ENCODE results near the gene OR51E1. TPM values are rescaled to one million over a fixed set of nuclear protein-coding genes. Genes with fewer than 3 reads are reported as not detected.

Gene OR51E1
- total RNA-seq, 1 experiment from 2014 or later, result not detected

DNA sequence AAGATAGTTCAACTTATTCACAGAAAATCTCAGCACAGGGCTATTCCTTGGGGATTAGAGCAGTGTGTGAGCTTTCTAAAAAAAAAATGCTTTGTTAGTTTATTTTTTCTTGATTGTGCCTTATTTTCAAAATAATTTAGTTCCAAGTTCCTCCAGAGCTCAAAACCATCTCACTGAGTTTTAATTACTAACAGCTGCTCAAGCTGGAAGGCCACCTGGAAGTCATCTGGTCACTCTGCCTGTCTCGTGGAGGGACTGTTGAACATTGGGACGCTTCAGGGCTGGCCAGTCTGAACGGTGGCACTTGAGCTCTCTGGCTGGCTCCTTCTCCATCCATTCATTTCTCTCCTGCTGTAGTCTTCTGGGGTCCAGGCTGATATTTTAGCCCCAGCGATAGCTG, 4.0 kb downstream of the OR51E1 start:
- no peak for DNase-seq (ENCODE audit: extremely low read depth, low read depth)

DNA sequence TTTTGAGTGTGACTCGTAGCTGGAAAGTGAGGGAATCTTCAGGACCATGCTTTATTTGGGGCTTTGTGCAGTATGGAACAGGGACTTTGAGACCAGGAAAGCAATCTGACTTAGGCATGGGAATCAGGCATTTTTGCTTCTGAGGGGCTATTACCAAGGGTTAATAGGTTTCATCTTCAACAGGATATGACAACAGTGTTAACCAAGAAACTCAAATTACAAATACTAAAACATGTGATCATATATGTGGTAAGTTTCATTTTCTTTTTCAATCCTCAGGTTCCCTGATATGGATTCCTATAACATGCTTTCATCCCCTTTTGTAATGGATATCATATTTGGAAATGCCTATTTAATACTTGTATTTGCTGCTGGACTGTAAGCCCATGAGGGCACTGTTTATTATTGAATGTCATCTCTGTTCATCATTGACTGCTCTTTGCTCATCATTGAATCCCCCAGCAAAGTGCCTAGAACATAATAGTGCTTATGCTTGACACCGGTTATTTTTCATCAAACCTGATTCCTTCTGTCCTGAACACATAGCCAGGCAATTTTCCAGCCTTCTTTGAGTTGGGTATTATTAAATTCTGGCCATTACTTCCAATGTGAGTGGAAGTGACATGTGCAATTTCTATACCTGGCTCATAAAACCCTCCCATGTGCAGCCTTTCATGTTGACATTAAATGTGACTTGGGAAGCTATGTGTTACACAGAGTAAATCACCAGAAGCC, 11.0 kb downstream of the OR51E1 start:
- no peak for DNase-seq (ENCODE audit: extremely low read depth, low read depth)

GRCh38 chr11:4658629-4659445, 15.1 kb downstream of the OR51E1 start:
- DNase-seq (ENCODE audit: extremely low read depth, low read depth), result no peak

GRCh38 chr11:4662876-4663275, 19.1 kb downstream of the OR51E1 start:
- no peak for DNase-seq (ENCODE audit: extremely low read depth, low read depth)

DNA sequence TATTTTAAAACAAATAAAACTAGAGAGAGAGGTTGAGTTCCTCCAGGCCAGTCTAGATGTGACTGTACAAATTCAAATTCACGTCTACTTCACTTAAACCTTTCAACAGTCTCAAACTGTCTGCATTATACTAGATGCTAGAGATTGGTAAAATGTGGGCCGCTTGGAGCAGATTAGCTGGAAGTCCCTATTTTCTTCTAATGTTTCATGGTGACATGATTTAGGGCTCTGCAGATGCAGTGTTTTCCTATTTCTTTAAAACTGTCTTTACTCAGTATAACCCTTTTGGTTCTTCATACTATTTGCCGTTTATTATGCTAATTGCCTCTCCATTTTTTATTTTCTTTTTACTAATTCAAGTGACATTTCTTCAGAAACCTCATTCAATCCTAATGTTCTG, 20.4 kb downstream of the OR51E1 start:
- no peak for DNase-seq (ENCODE audit: extremely low read depth, low read depth)

DNA sequence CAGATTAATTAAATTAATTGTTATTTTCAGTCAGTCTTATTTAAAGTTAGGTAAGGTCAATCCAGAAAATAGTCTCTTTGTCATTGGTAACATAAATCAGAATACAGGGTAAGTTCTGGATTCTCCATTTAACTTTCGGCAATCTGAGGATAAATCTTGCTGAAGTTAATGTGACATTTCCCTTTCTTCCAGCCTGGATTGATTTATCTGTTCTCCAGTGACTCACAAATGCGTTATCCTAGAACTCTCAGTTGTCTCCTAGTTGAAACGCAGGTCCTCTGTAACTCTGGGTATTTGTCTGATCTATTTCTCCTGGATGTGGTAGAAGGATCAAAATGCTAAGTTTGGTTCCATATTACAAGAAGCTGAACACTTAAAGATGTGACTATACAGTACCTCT, 21.0 kb downstream of the OR51E1 start:
- DNase-seq (ENCODE audit: extremely low read depth, low read depth), result no peak

DNA sequence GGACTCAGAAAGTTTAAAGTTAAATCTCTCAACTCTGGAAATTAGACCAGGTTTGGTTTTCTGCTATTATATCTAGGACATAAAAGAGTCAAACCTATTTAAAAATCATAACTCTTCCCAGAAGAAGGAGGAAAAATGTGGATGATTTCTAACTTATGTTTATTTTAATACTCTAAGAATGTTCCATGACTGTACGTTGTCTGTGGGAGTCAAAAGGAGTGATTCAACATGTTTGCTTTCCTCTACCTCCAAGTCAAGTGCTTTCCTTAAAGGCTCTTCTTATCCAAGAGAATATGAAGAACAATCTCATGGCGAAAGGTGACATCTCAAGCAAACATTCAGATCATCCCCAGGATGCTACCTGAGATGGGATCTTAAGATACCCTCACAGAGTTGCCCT, 21.6 kb downstream of the OR51E1 start:
- DNase-seq (ENCODE audit: extremely low read depth, low read depth), result no peak

DNA sequence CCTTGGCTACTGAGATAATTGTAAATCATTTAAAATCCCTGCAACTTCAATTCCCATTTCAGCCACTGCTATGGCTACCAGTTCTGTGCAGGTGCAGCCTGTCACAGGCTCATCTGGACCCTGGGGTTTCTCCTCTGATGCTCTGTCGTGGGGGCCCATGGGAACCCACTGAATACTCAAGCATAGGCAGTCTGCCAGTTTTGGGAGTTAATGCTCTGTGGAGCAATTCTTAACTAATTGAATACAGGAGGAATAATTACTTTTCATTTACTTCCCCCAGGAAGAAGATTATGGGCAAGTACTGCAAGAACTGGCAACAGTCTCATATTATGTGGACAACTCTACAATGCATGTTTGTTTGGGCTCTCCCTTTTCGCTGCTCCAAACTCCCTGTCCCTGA, 28.0 kb downstream of the OR51E1 start:
- DNase-seq (ENCODE audit: extremely low read depth, low read depth), result no peak

GRCh38 chr11:4672470-4672869, 28.7 kb downstream of the OR51E1 start:
- no peak for DNase-seq (ENCODE audit: extremely low read depth, low read depth)

DNA sequence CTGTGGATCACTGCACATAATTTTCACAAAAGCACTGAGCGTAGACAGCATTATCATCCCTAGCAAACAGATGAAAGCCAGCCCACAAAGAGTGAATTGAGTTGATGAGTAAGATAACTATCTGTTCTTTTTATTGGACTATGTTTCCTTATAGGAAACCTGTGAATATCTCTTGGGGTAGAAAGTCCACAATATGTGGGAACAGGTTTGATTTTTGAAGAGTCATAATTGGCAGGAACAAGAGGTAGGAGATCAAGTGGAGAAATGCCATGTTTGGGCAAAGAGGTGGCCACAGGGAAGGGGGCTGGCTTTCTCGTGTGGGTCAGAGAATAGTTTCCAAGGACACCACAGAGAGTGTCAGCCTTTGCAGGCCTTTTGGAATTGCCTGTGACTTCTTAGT, 30.0 kb downstream of the OR51E1 start:
- DNase-seq (ENCODE audit: extremely low read depth, low read depth), result no peak

GRCh38 chr11:4677948-4678347, 34.2 kb downstream of the OR51E1 start:
- no peak for DNase-seq (ENCODE audit: extremely low read depth, low read depth)

GRCh38 chr11:4680341-4680740, 36.6 kb downstream of the OR51E1 start:
- DNase-seq (ENCODE audit: extremely low read depth, low read depth), result no peak

DNA sequence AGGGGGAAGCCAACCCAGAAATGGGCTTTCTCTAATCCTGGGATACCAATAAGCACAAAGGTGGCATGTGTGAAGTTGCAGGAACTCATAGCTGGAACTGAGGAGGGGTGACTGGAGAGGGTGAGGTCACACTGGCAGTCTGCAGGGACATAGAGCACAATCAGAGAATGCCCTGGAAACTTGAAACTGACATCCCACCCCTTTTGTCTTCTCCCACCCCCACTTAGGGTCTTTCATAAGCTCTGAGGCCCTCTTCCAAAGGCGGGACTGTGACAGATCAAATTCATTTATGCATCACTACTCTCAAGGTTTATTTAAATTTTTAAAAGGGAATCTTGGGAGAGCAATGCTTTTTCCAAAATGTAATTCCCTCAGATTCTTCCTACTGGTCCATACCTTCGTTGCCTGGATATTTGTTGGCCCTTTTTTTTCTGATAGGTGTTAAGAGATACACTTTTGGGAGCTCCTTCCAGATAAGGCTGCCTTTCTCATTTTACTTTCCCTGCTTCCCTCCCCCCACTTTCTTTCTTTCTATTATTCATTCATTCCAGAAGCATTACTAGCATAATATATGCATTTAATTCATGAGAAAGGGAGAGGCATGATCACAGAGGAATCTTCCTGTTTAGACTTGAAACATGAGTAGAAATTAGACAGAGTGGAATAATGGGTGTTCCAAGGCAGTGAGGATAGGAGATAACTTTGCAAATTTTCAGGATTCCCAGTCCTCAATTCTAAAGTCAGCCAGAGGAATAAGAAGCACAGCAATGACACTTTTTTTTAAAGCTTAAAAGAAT, 39.0 kb downstream of the OR51E1 start:
- no peak for DNase-seq (ENCODE audit: extremely low read depth, low read depth)

GRCh38 chr11:4684631-4685285, 41.0 kb downstream of the OR51E1 start:
- DNase-seq (ENCODE audit: extremely low read depth, low read depth), result no peak

DNA sequence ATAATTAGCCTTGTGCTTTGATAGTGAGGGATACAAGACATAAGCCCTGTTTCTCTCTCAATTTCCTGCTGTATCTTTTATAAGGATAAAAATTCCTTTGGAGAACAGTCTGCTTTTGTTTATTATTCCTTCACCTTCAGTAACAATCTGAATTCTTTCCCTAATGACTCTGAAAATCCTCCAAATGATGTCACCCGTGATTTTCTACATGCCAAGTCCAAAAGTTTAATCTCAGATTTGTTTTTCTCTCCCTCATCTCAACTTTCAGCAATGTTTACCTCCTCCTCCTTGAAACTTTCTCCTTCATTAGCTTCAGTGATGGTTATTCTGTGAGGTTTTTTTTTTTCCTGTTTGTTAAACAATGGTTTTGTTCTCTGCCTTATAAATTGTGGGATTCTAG, 51.7 kb downstream of the OR51E1 start:
- no peak for DNase-seq (ENCODE audit: extremely low read depth, low read depth)

DNA sequence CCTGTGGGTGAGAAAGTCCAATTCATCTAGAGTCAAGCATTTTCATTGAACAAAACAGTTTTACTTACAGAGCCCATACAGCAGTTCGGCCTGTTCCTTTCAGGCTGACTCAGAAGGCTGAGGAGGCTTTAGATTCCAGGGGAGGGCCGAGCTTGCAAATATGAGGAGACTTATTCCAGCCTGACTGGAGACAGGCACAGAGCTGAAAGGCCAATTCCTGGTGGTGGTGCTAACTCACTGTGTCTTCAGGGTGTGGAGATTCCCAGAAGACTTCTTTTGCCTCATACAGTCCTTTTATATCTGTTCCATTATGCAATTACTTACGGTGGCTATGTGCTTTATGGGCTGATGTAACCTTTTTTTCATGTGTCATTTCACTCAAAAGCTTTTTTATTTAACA, 53.8 kb downstream of the OR51E1 start, which contains the start of gene OR51E2:
Gene OR51E2 (minus strand): TSS at position 269 of the 400 bp plus-strand sequence. CDS start 15,142 bp downstream, outside the sequence.
- DNase-seq (ENCODE audit: extremely low read depth, low read depth), result no peak

- DNase-seq (ENCODE audit: extremely low read depth, low read depth), result no peak
These were observed 56.1 kb downstream of the OR51E1 start for GRCh38 chr11:4699697-4700435.

DNA sequence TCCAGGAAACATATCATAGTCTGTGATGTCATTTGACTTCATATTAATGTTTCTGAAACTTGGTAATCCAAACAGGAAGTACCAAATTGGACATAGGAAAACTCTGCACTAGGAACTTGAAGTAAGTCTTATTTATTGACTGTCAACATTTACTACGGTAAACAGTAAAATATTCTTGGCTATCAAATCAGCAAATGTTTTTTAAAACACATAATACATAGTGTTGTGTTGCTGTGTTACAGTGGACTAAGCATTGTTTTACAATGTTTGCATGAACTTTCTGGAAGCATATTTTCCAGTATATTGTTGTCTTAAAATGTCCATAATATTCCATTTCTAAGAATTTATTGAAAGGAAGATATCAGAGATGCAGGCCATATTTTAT, 56.6 kb downstream of the OR51E1 start:
- DNase-seq (ENCODE audit: extremely low read depth, low read depth), result no peak

DNA sequence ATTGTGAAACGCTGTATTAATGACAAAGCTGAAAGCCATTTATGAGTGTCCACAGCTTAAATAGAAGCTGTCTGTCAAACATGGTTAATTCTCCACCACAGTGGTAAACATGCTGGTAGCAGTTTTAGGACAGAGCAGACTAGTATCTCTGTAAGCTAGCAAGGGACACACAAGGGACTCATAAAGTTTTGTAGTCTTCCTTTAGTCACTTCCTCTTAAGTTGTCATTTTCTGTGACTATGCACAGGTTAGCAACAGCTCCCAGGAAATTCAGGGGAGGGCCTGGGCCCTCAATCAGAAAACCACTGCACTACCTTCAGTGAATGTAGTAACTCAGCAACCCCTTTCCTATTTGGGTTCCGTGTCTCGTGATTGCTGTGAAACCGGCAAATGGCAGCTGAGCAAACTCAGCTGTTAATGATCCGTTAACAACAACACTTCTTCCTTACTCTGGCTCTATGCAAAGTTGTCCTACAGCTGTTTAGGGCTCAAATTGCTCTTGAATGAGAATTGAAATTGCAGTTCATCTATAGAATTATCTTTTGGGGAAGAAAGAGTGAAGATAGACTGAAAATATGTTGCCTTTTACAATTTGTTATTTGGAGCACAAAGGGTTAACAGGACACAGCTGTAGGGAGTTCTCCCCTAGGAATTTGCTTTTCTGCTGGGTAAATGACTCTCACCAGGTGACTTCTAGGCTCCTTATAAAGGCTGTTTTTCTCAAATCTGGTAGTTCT, 60.4 kb downstream of the OR51E1 start, which contains the start of gene MMP26:
Gene MMP26 (plus strand): TSS at position 731 of the 736 bp plus-strand sequence.
- DNase-seq (ENCODE audit: extremely low read depth, low read depth), result no peak

Measured in NCI-H460 (cell line).